NCI-H1436 treated with DMSO at 0.1 percent for 48 hours (cell line): ENCODE data around the gene GAB1.
"Not testable (repeated sequence)": the region's sequence is repeated elsewhere in the genome, so short reads cannot be mapped to it uniquely, and the experiment has no call there.

ENCODE experiments used
- DNase-seq: peaks from one replicate; lab custom pipeline; 2025; lab: John Stamatoyannopoulos, UW

The GAB1 gene

GRCh38 chr4:143338313-143338712, 1.6 kb downstream of the GAB1 start:
- DNase-seq, result no peak

- no peak for DNase-seq
Measured at GRCh38 chr4:143339497-143339896, 2.8 kb downstream of the GAB1 start.

- DNase-seq, result no peak
Measured at GRCh38 chr4:143341186-143341755, 4.6 kb downstream of the GAB1 start.

- DNase-seq, result no peak
Measured at GRCh38 chr4:143343276-143343831, 6.7 kb downstream of the GAB1 start.

GRCh38 chr4:143344041-143344440, 7.4 kb downstream of the GAB1 start:
- no peak for DNase-seq

- DNase-seq, result no peak
Measured at GRCh38 chr4:143344774-143345173, 8.1 kb downstream of the GAB1 start.

GRCh38 chr4:143345356-143345755, 8.7 kb downstream of the GAB1 start:
- no peak for DNase-seq

- no peak for DNase-seq
Measured at GRCh38 chr4:143346206-143346605, 9.5 kb downstream of the GAB1 start.

- DNase-seq, result no peak
Measured at GRCh38 chr4:143347484-143348111, 10.9 kb downstream of the GAB1 start.

- DNase-seq, result no peak
Measured at GRCh38 chr4:143348233-143349077, 11.8 kb downstream of the GAB1 start.

- not testable (repeated sequence) for DNase-seq
Measured at GRCh38 chr4:143349858-143350527, 13.3 kb downstream of the GAB1 start.

GRCh38 chr4:143351149-143351691, 14.5 kb downstream of the GAB1 start:
- no peak for DNase-seq

- peak; percentile 10 for DNase-seq
Measured at GRCh38 chr4:143351774-143352451, 15.2 kb downstream of the GAB1 start.

- DNase-seq, result no peak
Measured at GRCh38 chr4:143352720-143353119, 16.0 kb downstream of the GAB1 start.

GRCh38 chr4:143353797-143354196, 17.1 kb downstream of the GAB1 start:
- DNase-seq, result no peak

- DNase-seq, result no peak
Measured at GRCh38 chr4:143354990-143355389, 18.3 kb downstream of the GAB1 start.

GRCh38 chr4:143355540-143356217, 19.0 kb downstream of the GAB1 start:
- no peak for DNase-seq

GRCh38 chr4:143356493-143356892, 19.8 kb downstream of the GAB1 start:
- no peak for DNase-seq

- DNase-seq, result no peak
Measured at GRCh38 chr4:143357161-143357845, 20.6 kb downstream of the GAB1 start.

- DNase-seq, result no peak
Measured at GRCh38 chr4:143358419-143358818, 21.7 kb downstream of the GAB1 start.
